MCF 10A (cell line): Measurements from ENCODE around the gene INO80C. TPM values are rescaled to one million over a fixed set of nuclear protein-coding genes. Genes with fewer than 3 reads are reported as not detected.

Experiments used
- BruUV-seq: library from RNA; stranded (reverse); fragments of 400-500 nt; replicated peaks from 2 replicates; lab custom pipeline; 2021; lab: Mats Ljungman, UMichigan
- CTCF ChIA-PET: fragments of 300-600 bp; sonication (Branson Sonifier 250); formaldehyde crosslinking; extraction: SDS; loops from one replicate; lab custom pipeline; 2021; ENCODE audit warnings: antibody characterized with exemption, inconsistent platforms; lab: Yijun Ruan, JAX
- POLR2A ChIA-PET: fragments of 300-600, 350-650 bp; sonication (Branson Sonifier 250); formaldehyde crosslinking; extraction: SDS; loops from one replicate; lab custom pipeline; 2020; ENCODE audit warnings: antibody characterized with exemption, inconsistent platforms; lab: Yijun Ruan, JAX
- DNase-seq: peaks from one replicate; pipeline ENCODE4 v3.0.0-alpha.2; 2018; ENCODE audit not compliant: unreplicated experiment
- H3K27ac Mint-ChIP-seq: one replicate; pipeline ENCODE4 v1.8.0; 2022; ENCODE audit warnings: mild to moderate bottlenecking, low read depth, mixed read lengths; ENCODE audit not compliant: unreplicated experiment
- H3K27me3 Mint-ChIP-seq: one replicate; pipeline ENCODE4 v1.8.0; 2022; ENCODE audit warnings: mixed read lengths; ENCODE audit not compliant: insufficient read depth, unreplicated experiment
- H3K36me3 Mint-ChIP-seq: one replicate; pipeline ENCODE4 v1.8.0; 2022; ENCODE audit warnings: mild to moderate bottlenecking, moderate library complexity, mixed read lengths; ENCODE audit not compliant: insufficient read depth, unreplicated experiment
- H3K4me1 Mint-ChIP-seq: one replicate; pipeline ENCODE4 v1.8.0; 2022; ENCODE audit warnings: mixed read lengths; ENCODE audit not compliant: insufficient read depth, unreplicated experiment
- H3K4me3 Mint-ChIP-seq: one replicate; pipeline ENCODE4 v1.8.0; 2022; ENCODE audit warnings: mild to moderate bottlenecking, moderate library complexity, mixed read lengths; ENCODE audit not compliant: unreplicated experiment
- H3K9me3 Mint-ChIP-seq: one replicate; pipeline ENCODE4 v1.8.0; 2022; ENCODE audit warnings: mixed read lengths; ENCODE audit not compliant: unreplicated experiment
- intact Hi-C: fragments of 100-400 bp; cut with micrococcal nuclease; formaldehyde crosslinking; loops from 2 replicates; pipeline ENCODE4 v1.14.1; 2022
- total RNA-seq: library from RNA; stranded (reverse); gene quantifications from 2 replicates; pipeline ENCODE4 v1.2.3, GENCODE V29; 2022
- TF ChIP-seq, protein P1 (sequence below): fragments of 200-600 bp; IDR thresholded peaks from one replicate; pipeline ENCODE4 v1.8.0; 2022; ENCODE audit warnings: antibody characterized with exemption, mild to moderate bottlenecking; ENCODE audit not compliant: unreplicated experiment

INO80C gene
- total RNA-seq, 1 experiment from 2014 or later, result 32.6 TPM

DNA sequence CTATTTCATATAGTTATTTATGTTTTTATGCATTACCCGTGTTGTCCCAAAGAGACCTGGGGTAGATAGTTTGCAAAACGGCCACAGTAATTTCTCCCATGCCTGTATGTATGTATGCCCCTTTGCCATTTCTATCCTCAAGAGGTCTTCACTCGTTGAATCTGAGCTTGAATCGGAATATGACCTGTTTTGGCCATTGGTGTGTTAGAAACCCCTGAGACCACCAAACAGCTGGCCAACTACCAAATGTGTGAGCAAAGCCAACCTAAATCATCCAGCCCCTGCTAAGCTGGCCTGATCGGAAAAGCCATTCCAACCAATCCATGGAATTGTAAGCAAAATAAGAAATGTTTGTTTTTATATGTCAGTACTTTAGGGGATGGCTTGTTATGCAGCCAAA lies 23.4 kb upstream of the INO80C start:
- H3K4me1 Mint-ChIP-seq, result peaks cover 15% of the 10 kb centered on the region
- intact Hi-C loops, result no loop called here

DNA sequence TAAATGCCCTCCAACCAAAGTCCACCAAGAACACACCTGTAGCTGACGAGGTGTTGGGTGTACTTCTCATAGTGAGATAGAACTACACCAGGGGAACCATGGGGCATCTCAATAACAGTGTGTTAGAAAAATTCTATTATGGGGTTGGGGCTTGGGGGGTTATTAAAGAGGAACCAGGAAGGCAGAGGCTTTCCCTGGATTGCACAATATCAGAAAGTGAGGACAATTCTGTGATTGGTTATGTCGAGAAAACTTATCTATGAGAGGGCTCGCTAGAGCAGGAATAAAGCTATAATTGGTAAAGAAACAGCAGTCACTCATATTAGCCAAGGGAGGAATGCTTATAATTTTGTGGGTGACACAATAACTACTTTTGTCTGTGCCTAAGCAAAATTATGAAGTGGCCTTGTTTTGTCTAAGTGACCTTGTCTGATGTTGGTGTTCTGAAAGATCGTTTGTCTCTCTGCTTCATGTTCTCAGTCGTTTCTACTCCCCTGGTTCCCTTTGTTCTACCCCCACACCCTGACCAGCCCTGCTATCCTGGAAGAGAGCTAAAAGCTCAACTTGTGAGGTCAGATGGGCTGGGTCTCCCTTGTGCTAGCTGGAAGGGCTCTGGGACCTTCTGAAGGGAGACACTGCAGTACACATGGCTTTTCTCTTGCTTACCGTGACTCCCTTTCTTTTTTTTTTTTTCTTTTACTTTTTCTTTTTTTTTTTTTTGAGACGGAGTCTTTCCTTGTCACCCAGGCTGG lies 21.6 kb upstream of the INO80C start:
- Mint-ChIP-seq H3K27me3 (no peaks in the 10 kb centered on the region), H3K4me1 (peaks cover 10% of the 10 kb centered on the region), H3K27ac (no peak overlapping the region), H3K36me3 (no peaks in the 10 kb centered on the region), H3K9me3 (no peaks in the 10 kb centered on the region), H3K4me3 (no peak overlapping the region)
- TF ChIP-seq, protein P1, sequence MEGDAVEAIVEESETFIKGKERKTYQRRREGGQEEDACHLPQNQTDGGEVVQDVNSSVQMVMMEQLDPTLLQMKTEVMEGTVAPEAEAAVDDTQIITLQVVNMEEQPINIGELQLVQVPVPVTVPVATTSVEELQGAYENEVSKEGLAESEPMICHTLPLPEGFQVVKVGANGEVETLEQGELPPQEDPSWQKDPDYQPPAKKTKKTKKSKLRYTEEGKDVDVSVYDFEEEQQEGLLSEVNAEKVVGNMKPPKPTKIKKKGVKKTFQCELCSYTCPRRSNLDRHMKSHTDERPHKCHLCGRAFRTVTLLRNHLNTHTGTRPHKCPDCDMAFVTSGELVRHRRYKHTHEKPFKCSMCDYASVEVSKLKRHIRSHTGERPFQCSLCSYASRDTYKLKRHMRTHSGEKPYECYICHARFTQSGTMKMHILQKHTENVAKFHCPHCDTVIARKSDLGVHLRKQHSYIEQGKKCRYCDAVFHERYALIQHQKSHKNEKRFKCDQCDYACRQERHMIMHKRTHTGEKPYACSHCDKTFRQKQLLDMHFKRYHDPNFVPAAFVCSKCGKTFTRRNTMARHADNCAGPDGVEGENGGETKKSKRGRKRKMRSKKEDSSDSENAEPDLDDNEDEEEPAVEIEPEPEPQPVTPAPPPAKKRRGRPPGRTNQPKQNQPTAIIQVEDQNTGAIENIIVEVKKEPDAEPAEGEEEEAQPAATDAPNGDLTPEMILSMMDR, result no peak
- intact Hi-C loops, result no loop called here
- no peak for DNase-seq
- BruUV-seq, result no TSS peak
- ChIA-PET POLR2A (no interaction called here), CTCF (interaction anchor here (0.7 to 1.4 kb wide), 2 partner anchors 111 to 376 kb away, joined by 3 to 6 read pairs; no protein-coding TSS in a partner anchor)

More for the DNA sequence above, 23.4 kb upstream of the INO80C start:
- Mint-ChIP-seq H3K27ac (no peak overlapping the region), H3K4me3 (no peak overlapping the region), H3K9me3 (no peaks in the 10 kb centered on the region), H3K27me3 (no peaks in the 10 kb centered on the region), H3K36me3 (no peaks in the 10 kb centered on the region)
- POLR2A ChIA-PET, result interaction anchor here (1.7 kb wide), 1 partner anchor 24 kb away, joined by 6 read pairs; the partner anchor contains the start of gene INO80C
- CTCF ChIA-PET, result interaction anchor here (0.6 to 0.9 kb wide), 4 partner anchors 55 to 1236 kb away, joined by 3 to 4 read pairs (median 3); no protein-coding TSS in a partner anchor
- BruUV-seq, result no TSS peak
- TF ChIP-seq, protein P1, result no peak
- no peak for DNase-seq

DNA sequence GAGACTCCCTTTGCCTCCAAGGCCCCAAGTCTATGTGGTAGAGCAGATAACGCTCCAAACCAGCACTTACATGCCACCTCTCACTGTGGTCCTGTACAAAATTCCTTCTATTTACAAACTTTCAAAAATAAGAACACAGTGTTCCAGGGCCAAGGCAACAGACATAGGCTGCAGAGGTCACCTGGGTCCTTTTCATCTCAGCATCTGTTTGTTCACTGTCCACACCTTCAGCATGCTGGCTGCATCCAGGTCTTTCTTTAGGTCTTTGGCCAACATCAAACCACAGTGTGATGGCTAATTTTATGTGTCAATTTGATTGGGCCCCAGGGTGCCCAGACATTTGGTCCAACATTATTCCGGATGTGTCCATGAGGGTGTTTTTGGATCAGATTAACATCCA lies 20.0 kb upstream of the INO80C start:
- intact Hi-C loops, result no loop called here
- H3K27ac Mint-ChIP-seq, result no peak overlapping the region
- CTCF ChIA-PET, result interaction anchor here (1.4 kb wide), 1 partner anchor 109 kb away, joined by 6 read pairs; no protein-coding TSS in a partner anchor
- TF ChIP-seq, protein P1, result no peak
- no peaks in the 10 kb centered on the region for H3K27me3 Mint-ChIP-seq
- peaks cover 5% of the 10 kb centered on the region for H3K36me3 Mint-ChIP-seq
- BruUV-seq, result no TSS peak
- POLR2A ChIA-PET, result no interaction called here
- no peak for DNase-seq
- H3K4me1 Mint-ChIP-seq, result peaks cover 27% of the 10 kb centered on the region
- no peaks in the 10 kb centered on the region for H3K9me3 Mint-ChIP-seq
- no peak overlapping the region for H3K4me3 Mint-ChIP-seq

DNA sequence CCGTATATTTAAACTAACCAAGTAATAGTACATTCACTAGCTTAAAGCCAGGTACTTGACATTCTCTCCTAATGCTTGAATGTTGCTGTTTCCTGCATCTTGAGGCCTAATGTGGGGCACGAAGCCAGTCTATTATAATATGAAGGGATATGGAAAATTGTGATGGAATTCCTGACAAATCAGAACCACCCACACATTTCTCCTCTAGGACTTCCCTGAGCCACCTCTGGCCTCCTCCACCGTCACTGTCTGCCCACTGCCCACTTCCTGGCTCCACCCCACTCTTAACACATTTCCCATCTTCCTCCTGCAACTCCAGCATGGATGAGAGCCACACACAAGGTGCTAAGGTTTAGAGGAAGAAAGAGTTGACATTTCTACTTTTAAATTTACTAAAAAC lies 19.0 kb upstream of the INO80C start:
- intact Hi-C loops, result no loop called here
- Mint-ChIP-seq H3K4me1 (peaks cover 32% of the 10 kb centered on the region), H3K4me3 (no peak overlapping the region), H3K9me3 (no peaks in the 10 kb centered on the region), H3K36me3 (peaks cover 5% of the 10 kb centered on the region), H3K27ac (no peak overlapping the region), H3K27me3 (no peaks in the 10 kb centered on the region)
- ChIA-PET CTCF (interaction anchor here (2.2 kb wide), 1 partner anchor 7 kb away, joined by 5 read pairs; no protein-coding TSS in a partner anchor), POLR2A (no interaction called here)
- no TSS peak for BruUV-seq
- TF ChIP-seq, protein P1, result no peak
- no peak for DNase-seq
